Activated CD4-positive, alpha-beta memory T cell treated with anti-CD3 and anti-CD28 coated beads for 36 hours (primary cell): ENCODE results near the gene CCDC63. TPM values are rescaled to one million over a fixed set of nuclear protein-coding genes. Genes with fewer than 3 reads are reported as not detected.

ENCODE experiments used
- CTCF ChIA-PET: fragments of 350-600 bp; sonication (Branson Sonifier 250); formaldehyde crosslinking; loops from one replicate; lab custom pipeline; 2021; ENCODE audit warnings: antibody characterized with exemption, inconsistent platforms; lab: Charles Lee
- POLR2A ChIA-PET: fragments of 350-600 bp; sonication (Branson Sonifier 250); formaldehyde crosslinking; loops from one replicate; lab custom pipeline; 2021; ENCODE audit warnings: antibody characterized with exemption; lab: Charles Lee
- DNase-seq: peaks from one replicate; pipeline ENCODE4 v3.0.0-alpha.2; 2020
- H3K27ac Mint-ChIP-seq: one replicate; pipeline ENCODE4 v1.8.0; 2021; ENCODE audit warnings: mixed read lengths
- H3K27me3 Mint-ChIP-seq: one replicate; pipeline ENCODE4 v1.8.0; 2021; ENCODE audit warnings: mixed read lengths
- H3K36me3 Mint-ChIP-seq: one replicate; pipeline ENCODE4 v1.8.0; 2021; ENCODE audit warnings: mixed read lengths
- H3K4me1 Mint-ChIP-seq: one replicate; pipeline ENCODE4 v1.8.0; 2021; ENCODE audit warnings: low read depth, mixed read lengths
- H3K4me3 Mint-ChIP-seq: one replicate; pipeline ENCODE4 v1.8.0; 2021; ENCODE audit warnings: mild to moderate bottlenecking, mixed read lengths
- H3K9me3 Mint-ChIP-seq: one replicate; pipeline ENCODE4 v1.8.0; 2021; ENCODE audit warnings: mixed read lengths
- intact Hi-C: fragments of 100-400 bp; cut with micrococcal nuclease; formaldehyde crosslinking; loops from one replicate; pipeline ENCODE4 v1.15.1; 2023
- total RNA-seq, 2 experiments: library from RNA; stranded (reverse); gene quantifications; one replicate each; pipeline ENCODE4 v1.2.3, GENCODE V29; 2021

Gene CCDC63
- total RNA-seq, 2 experiments from 2014 or later: not detected

DNA sequence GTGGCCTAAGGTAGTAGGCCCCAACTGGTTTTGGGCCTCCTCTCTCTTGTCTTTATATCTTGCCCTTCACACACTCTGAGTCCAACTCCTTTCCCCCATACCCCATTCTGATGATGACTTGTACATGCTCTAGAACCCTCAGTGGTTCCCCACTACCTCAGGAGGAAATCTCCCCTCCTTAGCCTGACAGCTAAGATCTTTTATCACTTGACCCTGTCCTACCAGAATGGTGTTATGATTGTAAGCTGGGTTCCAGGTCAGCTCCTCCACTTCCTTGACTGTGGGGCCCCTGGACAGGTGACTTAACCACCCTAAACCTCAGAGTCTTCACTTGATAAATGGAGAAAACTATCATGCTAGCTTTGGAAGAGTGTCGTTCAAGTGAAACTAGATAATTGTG lies 83.0 kb downstream of the CCDC63 start:
- Mint-ChIP-seq H3K36me3 (no peaks in the 10 kb centered on the region), H3K9me3 (no peaks in the 10 kb centered on the region), H3K27ac (no peak overlapping the region), H3K4me3 (no peak overlapping the region), H3K4me1 (no peaks in the 10 kb centered on the region), H3K27me3 (peaks cover 1% of the 10 kb centered on the region)
- DNase-seq: no peak
- intact Hi-C loops: loop anchor here (10.0 kb wide), 1 partner anchor 85 kb away; no protein-coding TSS in a partner anchor
- POLR2A ChIA-PET: no interaction called here
- CTCF ChIA-PET: interaction anchor here (0.7 to 1.3 kb wide), 4 partner anchors 8 to 464 kb away, joined by 3 read pairs; no protein-coding TSS in a partner anchor

GRCh38 chr12:110930348-110931314 lies 83.8 kb downstream of the CCDC63 start:
- intact Hi-C loops: loop anchor here (10.0 kb wide), 1 partner anchor 84 kb away; no protein-coding TSS in a partner anchor
- Mint-ChIP-seq H3K27ac (no peak overlapping the region), H3K36me3 (no peaks in the 10 kb centered on the region), H3K27me3 (peaks cover 4% of the 10 kb centered on the region), H3K4me1 (no peaks in the 10 kb centered on the region), H3K4me3 (no peak overlapping the region), H3K9me3 (no peaks in the 10 kb centered on the region)
- POLR2A ChIA-PET: no interaction called here
- CTCF ChIA-PET: interaction anchor here (0.7 to 1.3 kb wide), 2 partner anchors 36 to 82 kb away, joined by 3 read pairs; no protein-coding TSS in a partner anchor
- no peak for DNase-seq

GRCh38 chr12:110931315-110931728 lies 84.5 kb downstream of the CCDC63 start:
- no peak for DNase-seq
- ChIA-PET POLR2A (no interaction called here), CTCF (no interaction called here)
- H3K27ac Mint-ChIP-seq: no peak overlapping the region
- no peaks in the 10 kb centered on the region for H3K4me1 Mint-ChIP-seq
- H3K27me3 Mint-ChIP-seq: peaks cover 6% of the 10 kb centered on the region
- intact Hi-C loops: loop anchor here (10.0 kb wide), 1 partner anchor 83 kb away; no protein-coding TSS in a partner anchor
- H3K36me3 Mint-ChIP-seq: no peaks in the 10 kb centered on the region
- no peak overlapping the region for H3K4me3 Mint-ChIP-seq
- H3K9me3 Mint-ChIP-seq: no peaks in the 10 kb centered on the region

- intact Hi-C loops: loop anchor here (10.0 kb wide), 1 partner anchor 83 kb away; no protein-coding TSS in a partner anchor
- no peaks in the 10 kb centered on the region for H3K36me3 Mint-ChIP-seq
- peak; percentile 11 for DNase-seq
These were observed 85.3 kb downstream of the CCDC63 start for GRCh38 chr12:110932046-110932445.

GRCh38 chr12:110933326-110933974 lies 86.7 kb downstream of the CCDC63 start:
- H3K27ac Mint-ChIP-seq: no peak overlapping the region
- ChIA-PET POLR2A (no interaction called here), CTCF (interaction anchor here (0.6 to 1.3 kb wide), 2 partner anchors 365 to 378 kb away, joined by 3 read pairs; no protein-coding TSS in a partner anchor)
- H3K27me3 Mint-ChIP-seq: peaks cover 14% of the 10 kb centered on the region
- no peak for DNase-seq
- H3K4me1 Mint-ChIP-seq: peaks cover 6% of the 10 kb centered on the region
- no peaks in the 10 kb centered on the region for H3K9me3 Mint-ChIP-seq
- intact Hi-C loops: loop anchor here (10.0 kb wide), 1 partner anchor 81 kb away; no protein-coding TSS in a partner anchor
- H3K36me3 Mint-ChIP-seq: no peaks in the 10 kb centered on the region
- no peak overlapping the region for H3K4me3 Mint-ChIP-seq

More at GRCh38 chr12:110932046-110932445, 85.3 kb downstream of the CCDC63 start:
- ChIA-PET POLR2A (no interaction called here), CTCF (no interaction called here)
- Mint-ChIP-seq H3K27me3 (peaks cover 11% of the 10 kb centered on the region), H3K27ac (no peak overlapping the region), H3K9me3 (no peaks in the 10 kb centered on the region), H3K4me3 (no peak overlapping the region), H3K4me1 (peaks cover 2% of the 10 kb centered on the region)

- ChIA-PET CTCF (interaction anchor here (1.3 kb wide), 1 partner anchor 364 kb away, joined by 3 read pairs; no protein-coding TSS in a partner anchor), POLR2A (no interaction called here)
- H3K27ac Mint-ChIP-seq: no peak overlapping the region
- H3K9me3 Mint-ChIP-seq: no peaks in the 10 kb centered on the region
- peaks cover 17% of the 10 kb centered on the region for H3K27me3 Mint-ChIP-seq
- no peak for DNase-seq
- no peak overlapping the region for H3K4me3 Mint-ChIP-seq
- no peaks in the 10 kb centered on the region for H3K36me3 Mint-ChIP-seq
- intact Hi-C loops: loop anchor here (10.0 kb wide), 1 partner anchor 81 kb away; no protein-coding TSS in a partner anchor
- peaks cover 6% of the 10 kb centered on the region for H3K4me1 Mint-ChIP-seq
These were observed 87.5 kb downstream of the CCDC63 start for GRCh38 chr12:110934093-110934852.

DNA sequence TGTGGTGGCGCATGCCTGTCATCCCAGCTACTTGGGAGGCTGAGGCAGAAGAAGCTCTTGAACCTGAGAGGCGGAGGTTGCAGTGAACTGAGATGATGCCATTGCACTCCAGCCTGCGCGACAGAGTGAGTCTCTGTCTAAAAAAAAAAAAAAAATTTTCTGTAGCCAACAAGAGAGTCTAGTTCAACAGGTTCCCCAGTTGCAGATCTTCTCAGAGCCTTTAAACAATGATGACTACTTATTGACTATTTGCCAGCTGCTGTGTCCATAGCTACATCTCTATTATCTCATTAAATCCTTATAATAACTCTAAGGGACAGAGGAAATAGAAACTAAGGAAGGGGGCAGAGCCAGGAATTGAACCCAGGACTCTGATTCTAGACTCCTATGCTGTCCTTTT lies 88.8 kb downstream of the CCDC63 start:
- no peak for DNase-seq
- H3K4me1 Mint-ChIP-seq: peaks cover 6% of the 10 kb centered on the region
- no peaks in the 10 kb centered on the region for H3K9me3 Mint-ChIP-seq
- H3K4me3 Mint-ChIP-seq: no peak overlapping the region
- no peak overlapping the region for H3K27ac Mint-ChIP-seq
- intact Hi-C loops: loop anchor here (5.0 to 10.0 kb wide), 2 partner anchors 79 to 237 kb away; no protein-coding TSS in a partner anchor
- no peaks in the 10 kb centered on the region for H3K36me3 Mint-ChIP-seq
- H3K27me3 Mint-ChIP-seq: peaks cover 17% of the 10 kb centered on the region
- POLR2A ChIA-PET: no interaction called here
- CTCF ChIA-PET: interaction anchor here (0.6 to 2.7 kb wide), 5 partner anchors 46 to 380 kb away, joined by 3 to 10 read pairs (median 6); no protein-coding TSS in a partner anchor

DNA sequence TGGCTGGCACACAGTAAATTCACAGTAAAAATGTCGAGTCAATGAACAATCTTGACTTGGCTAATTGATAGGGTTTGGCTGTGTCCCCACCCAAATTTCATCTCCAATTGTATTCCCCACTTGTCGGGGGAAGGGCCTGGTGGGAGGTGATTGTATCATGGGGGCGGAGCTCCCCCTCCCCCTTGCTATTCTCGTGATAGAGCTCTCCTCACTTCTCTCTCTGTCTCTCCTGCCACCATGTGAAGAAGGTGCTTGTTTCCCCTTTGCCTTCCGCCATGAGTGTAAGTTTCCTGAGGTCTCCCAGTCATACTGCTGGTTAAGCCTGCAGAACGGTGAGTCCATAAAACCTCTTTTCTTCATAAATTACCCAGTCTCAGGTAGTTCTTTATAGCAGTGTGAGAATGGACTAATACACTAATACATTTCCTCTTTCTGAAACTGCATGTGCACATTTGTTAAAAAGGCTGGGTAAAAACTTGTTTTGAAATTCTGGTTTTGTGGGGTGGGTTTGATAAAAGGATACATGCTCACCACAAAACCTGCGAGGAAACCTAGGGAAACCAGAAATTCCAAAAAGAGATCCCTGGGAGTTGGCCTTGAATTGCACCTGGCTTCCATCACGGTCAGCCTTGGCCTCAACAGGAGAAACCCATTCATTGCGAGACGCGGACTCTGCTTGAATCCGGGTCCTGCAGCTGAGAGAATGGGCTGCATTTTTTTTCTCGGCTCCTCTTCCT lies 89.7 kb downstream of the CCDC63 start:
- intact Hi-C loops: loop anchor here (2.0 to 10.0 kb wide), 3 partner anchors 78 to 378 kb away; no protein-coding TSS in a partner anchor
- POLR2A ChIA-PET: no interaction called here
- Mint-ChIP-seq H3K4me3 (no peak overlapping the region), H3K27me3 (peaks cover 17% of the 10 kb centered on the region), H3K27ac (no peak overlapping the region), H3K36me3 (no peaks in the 10 kb centered on the region), H3K4me1 (peaks cover 6% of the 10 kb centered on the region), H3K9me3 (no peaks in the 10 kb centered on the region)
- CTCF ChIA-PET: interaction anchor here (0.9 to 2.7 kb wide), 12 partner anchors 10 to 379 kb away, joined by 3 to 10 read pairs (median 5); no protein-coding TSS in a partner anchor
- no peak for DNase-seq

DNA sequence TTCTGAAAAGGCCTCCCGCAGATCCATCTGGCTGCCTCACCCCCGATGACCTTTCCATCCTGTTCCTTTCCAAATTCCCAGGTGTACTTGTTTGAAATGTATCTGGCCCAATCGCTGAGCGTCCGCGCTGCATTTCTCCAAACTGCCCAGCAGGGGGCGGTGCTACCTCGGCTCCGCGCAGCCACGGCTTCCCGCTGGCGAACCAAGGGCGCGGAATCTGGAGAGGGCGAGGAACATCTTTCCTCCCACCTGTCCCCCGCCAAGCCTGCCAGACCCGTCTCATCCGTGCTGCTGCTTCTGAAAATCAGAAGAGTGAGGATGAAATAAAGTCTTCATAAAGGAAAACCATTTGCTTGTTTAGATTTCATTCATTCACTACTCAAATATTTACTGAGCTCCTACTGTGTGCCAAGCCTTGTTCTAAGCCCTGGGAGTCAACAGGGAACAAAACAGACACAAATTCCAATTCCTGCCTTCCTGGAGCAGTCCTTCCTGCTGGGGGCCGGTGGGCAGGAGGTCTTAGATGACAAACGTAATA lies 90.4 kb downstream of the CCDC63 start:
- Mint-ChIP-seq H3K4me3 (no peak overlapping the region), H3K36me3 (no peaks in the 10 kb centered on the region), H3K4me1 (peaks cover 6% of the 10 kb centered on the region), H3K27ac (no peak overlapping the region), H3K9me3 (no peaks in the 10 kb centered on the region), H3K27me3 (peaks cover 17% of the 10 kb centered on the region)
- ChIA-PET CTCF (interaction anchor here (0.7 to 2.7 kb wide), 14 partner anchors 8 to 378 kb away, joined by 3 to 10 read pairs (median 4); no protein-coding TSS in a partner anchor), POLR2A (no interaction called here)
- peak; percentile 68 for DNase-seq
- intact Hi-C loops: loop anchor here (2.0 to 10.0 kb wide), 3 partner anchors 78 to 378 kb away; no protein-coding TSS in a partner anchor

DNA sequence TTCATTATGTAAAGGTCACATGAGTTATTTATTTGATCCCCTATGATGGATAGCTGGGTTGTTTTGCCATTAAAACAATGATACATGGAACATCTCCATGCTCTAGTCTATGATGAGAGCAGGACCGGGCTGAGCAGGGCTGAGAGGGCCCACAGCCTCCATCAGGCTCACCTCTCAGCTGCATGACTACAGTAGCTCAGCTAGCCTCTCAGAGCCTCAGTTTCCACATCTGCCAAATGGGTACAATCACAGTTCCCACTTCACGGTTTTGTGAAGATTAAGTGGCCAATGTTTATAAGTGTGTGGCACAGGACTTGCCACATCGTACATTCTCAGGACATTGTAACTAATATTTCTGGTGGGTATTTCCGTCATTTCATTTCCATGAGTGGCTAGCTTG lies 93.5 kb downstream of the CCDC63 start:
- H3K4me1 Mint-ChIP-seq: peaks cover 6% of the 10 kb centered on the region
- peaks cover 14% of the 10 kb centered on the region for H3K27me3 Mint-ChIP-seq
- H3K4me3 Mint-ChIP-seq: no peak overlapping the region
- POLR2A ChIA-PET: no interaction called here
- H3K9me3 Mint-ChIP-seq: peaks cover 2% of the 10 kb centered on the region
- CTCF ChIA-PET: interaction anchor here (1.2 kb wide), 1 partner anchor 359 kb away, joined by 3 read pairs; no protein-coding TSS in a partner anchor
- no peaks in the 10 kb centered on the region for H3K36me3 Mint-ChIP-seq
- intact Hi-C loops: no loop called here
- no peak overlapping the region for H3K27ac Mint-ChIP-seq
- DNase-seq: no peak
